SU-DHL-6 (cell line): ENCODE results near the gene RTN4R.

Source experiments
- CTCF ChIP-seq: fragments of 200-600 bp; sonication (generic); IDR thresholded peaks from one replicate; pipeline ENCODE4 v1.5.1; 2017; ENCODE audit warnings: antibody characterized with exemption, mild to moderate bottlenecking, low read length, moderate library complexity; ENCODE audit not compliant: insufficient read depth, poor library complexity, severe bottlenecking
- EZH2phosphoT487 ChIP-seq: fragments of 200-600 bp; sonication (generic), shearing (Covaris generic); conservative IDR thresholded peaks from 2 replicates; pipeline ENCODE4 v1.6.1; 2018; ENCODE audit warnings: mild to moderate bottlenecking, antibody characterized with exemption, low read length, moderate library complexity, mixed read lengths

- TF ChIP-seq CTCF (no peak), EZH2phosphoT487 (no peak)
These were observed 40.8 kb downstream of the RTN4R start for GRCh38 chr22:20227363-20227762.
